Hepatocyte (in vitro differentiated cells): ENCODE data around the gene CATSPERB.

Experiments
- CTCF ChIP-seq: fragments of 200-600 bp; sonication (generic); IDR thresholded peaks from 2 replicates; pipeline ENCODE4 v1.5.1; 2016; ENCODE audit warnings: antibody characterized with exemption, mild to moderate bottlenecking; ENCODE audit not compliant: poor library complexity
- EZH2phosphoT487 ChIP-seq: fragments of 200-600 bp; sonication (generic); IDR thresholded peaks from one replicate; pipeline ENCODE4 v1.6.1; 2018; ENCODE audit warnings: antibody characterized with exemption, mild to moderate bottlenecking, low read depth, moderate library complexity; ENCODE audit not compliant: unreplicated experiment, severe bottlenecking

DNA sequence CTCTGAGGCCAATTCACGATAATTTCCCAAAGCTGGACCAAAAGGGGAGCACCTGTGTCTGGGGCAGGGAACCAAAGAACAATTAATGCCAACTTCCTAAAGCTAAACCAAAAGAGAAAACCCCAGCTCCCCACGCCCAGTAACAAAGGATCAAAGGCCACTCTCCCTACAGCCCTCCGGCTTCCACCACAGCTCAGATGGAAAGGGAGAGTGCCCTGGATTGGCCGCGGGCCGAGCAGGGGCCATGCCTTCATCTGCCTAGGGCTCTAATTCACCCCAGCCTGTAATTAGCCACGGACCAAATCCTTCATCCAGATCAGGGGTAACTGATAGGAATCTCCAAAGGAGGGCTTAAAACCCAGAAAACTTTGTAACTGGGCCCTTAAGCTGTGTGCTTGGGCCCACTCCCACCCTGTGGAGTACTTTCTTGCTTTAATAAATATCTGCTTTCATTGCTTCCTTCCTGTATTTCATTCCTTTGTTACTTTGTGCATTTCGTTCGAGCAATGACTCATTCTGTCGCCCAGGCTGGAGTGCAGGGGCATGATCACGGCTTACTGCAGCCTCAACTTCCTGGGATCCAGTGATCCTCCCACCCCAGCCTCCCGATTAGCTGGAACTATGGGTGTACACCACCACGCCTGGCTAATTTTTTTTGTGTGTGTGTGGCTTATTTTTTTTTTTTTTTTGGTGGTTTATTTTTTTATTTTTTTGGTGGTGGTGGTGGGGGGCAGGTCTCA, 156.2 kb downstream of the CATSPERB start:
- TF ChIP-seq CTCF (no peak), EZH2phosphoT487 (no peak)
